ENCODE data around the gene ACRV1. TPM values are rescaled to one million over a fixed set of nuclear protein-coding genes. Genes with fewer than 3 reads are reported as not detected.

ACRV1 gene
- total RNA-seq, 1 donor, result not detected

DNA sequence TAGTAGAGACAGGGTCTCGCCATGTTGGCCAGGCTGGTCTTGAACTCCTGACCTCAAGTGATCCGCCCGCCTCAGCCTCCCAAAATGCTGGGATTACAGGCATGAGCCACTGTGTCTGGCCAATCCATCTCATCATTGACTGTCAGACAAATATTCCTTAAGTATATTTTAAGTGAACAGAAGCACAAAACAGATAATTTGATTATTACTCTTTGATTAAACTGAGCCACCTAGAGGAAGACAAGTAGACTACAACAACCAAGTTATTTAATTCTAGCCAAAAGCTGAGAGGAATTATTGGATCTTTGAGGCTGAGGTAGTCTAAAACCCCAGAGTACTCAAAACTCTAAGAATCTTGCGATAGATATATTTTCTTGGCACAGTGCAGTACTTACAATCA lies 1.2 kb downstream of the ACRV1 start:
- Histone ChIP-seq H3K27me3 (ENCODE audit: insufficient read depth, low read length) (no peaks in the 10 kb centered on the region), H3K9me3 (ENCODE audit: low read depth, low read length) (no peaks in the 10 kb centered on the region), H3K4me1 (ENCODE audit: insufficient read depth, low read length) (no peaks in the 10 kb centered on the region)

DNA sequence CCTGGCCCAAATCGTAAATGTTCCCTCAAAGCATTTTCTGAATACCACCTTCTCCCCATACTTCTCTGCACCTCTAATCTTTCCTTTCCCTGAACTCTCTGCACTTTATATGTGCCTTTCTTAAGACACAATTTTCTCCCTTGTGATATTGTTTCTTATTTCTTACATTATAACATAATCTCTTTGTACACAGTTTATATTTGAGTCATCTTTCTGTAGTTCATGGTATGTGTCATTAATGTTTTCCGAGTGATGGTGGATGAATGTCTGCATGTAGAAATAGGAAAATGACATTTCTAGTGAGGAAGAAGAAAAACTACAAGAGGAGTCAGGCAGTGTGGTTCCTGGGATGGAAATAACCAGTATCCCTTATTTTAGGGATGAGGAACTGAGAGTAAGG lies 5.5 kb downstream of the ACRV1 start:
- no peak overlapping the region for H3K4me3 ChIP-seq (ENCODE audit: low read length)
- H3K9me3 ChIP-seq (ENCODE audit: low read depth, low read length), result no peaks in the 10 kb centered on the region
- H3K27me3 ChIP-seq (ENCODE audit: insufficient read depth, low read length), result no peaks in the 10 kb centered on the region
- no peaks in the 10 kb centered on the region for H3K4me1 ChIP-seq (ENCODE audit: insufficient read depth, low read length)

More for the DNA sequence above, 1.2 kb downstream of the ACRV1 start:
- no peak overlapping the region for H3K4me3 ChIP-seq (ENCODE audit: low read length)

DNA sequence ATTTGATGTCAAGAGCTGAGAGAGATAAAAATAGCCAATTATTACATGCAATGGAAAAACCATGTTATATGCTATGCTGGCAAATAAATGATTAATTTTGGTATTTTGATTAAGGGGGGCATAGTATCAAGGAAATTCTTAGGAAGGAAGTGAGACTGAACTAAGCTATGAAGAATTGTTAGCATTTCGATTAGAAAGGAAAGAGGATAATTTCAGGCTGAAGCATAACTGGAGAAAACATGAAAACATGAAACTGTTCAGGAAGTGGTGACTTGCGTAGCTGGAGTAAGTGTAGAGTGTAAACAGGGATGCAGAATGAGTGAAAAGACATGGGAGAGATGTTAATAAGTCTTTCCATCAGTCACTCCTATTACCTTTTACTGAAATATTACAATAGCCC lies 6.4 kb downstream of the ACRV1 start:
- Histone ChIP-seq H3K4me1 (ENCODE audit: insufficient read depth, low read length) (no peaks in the 10 kb centered on the region), H3K9me3 (ENCODE audit: low read depth, low read length) (no peaks in the 10 kb centered on the region), H3K27me3 (ENCODE audit: insufficient read depth, low read length) (no peaks in the 10 kb centered on the region), H3K4me3 (ENCODE audit: low read length) (no peak overlapping the region)

DNA sequence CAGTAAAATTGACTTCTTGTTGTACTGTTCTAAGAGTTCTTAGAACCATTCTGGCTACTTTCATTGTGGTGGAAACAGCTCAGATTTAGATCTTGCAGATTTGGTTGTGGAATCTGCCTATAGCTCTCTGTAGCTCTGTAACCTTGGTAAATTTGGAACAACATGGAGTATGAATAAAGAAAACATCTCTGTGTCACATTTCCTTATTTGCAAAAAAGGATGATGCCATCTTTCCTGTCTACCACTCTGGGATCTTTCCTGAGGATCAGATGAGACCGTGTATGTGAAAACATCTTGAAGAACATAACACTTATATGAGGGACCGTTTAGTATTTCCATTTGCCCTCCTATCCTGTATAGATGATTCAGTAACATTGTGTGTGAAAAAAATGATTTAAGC lies 9.1 kb downstream of the ACRV1 start:
- H3K4me1 ChIP-seq (ENCODE audit: insufficient read depth, low read length), result no peaks in the 10 kb centered on the region
- H3K4me3 ChIP-seq (ENCODE audit: low read length), result no peak overlapping the region
- no peaks in the 10 kb centered on the region for H3K27me3 ChIP-seq (ENCODE audit: insufficient read depth, low read length)
- H3K9me3 ChIP-seq (ENCODE audit: low read depth, low read length), result peaks cover 1% of the 10 kb centered on the region

DNA sequence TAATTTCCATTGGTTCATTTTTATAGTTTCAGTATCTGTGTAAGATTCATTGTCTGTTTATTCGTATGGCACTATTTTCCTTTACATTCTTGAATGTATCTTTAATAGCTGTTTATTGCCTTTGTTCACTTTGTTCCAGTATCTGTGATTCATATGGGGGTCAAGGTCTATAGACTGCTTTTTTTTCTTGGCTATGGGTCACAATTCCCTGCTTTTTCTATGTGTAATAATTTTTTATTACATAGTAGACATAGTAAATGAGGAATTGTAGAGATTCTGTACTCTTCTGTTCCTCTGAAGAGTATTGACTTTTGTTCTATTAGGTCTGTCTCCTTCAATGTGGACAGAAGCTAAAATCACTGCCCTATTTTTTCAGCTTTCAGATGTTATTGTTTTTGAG lies 10.5 kb downstream of the ACRV1 start:
- H3K9me3 ChIP-seq (ENCODE audit: low read depth, low read length), result peaks cover 6% of the 10 kb centered on the region
- no peaks in the 10 kb centered on the region for H3K4me1 ChIP-seq (ENCODE audit: insufficient read depth, low read length)
- H3K4me3 ChIP-seq (ENCODE audit: low read length), result no peak overlapping the region
- no peaks in the 10 kb centered on the region for H3K27me3 ChIP-seq (ENCODE audit: insufficient read depth, low read length)

DNA sequence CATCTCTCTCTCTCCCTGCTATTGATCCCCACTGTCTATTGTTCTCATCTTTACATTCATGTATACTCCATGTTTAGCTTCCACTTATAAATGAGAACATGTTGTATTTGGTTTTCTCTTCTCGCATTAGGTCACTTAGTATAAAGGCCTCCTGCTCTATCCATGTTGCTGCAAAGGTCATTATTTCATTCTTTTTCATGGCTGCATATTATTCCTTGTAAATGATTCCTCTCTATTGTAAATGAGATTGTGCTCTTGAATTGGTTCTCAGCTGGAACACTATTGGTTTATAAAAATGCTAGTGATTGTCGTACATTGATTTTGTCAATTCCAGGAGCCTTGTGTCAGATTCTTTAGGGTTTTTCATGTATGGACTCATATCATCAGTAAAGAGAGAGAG lies 13.5 kb downstream of the ACRV1 start:
- Histone ChIP-seq H3K9me3 (ENCODE audit: low read depth, low read length) (peaks cover 11% of the 10 kb centered on the region), H3K4me1 (ENCODE audit: insufficient read depth, low read length) (no peaks in the 10 kb centered on the region), H3K4me3 (ENCODE audit: low read length) (no peak overlapping the region), H3K27me3 (ENCODE audit: insufficient read depth, low read length) (no peaks in the 10 kb centered on the region)

DNA sequence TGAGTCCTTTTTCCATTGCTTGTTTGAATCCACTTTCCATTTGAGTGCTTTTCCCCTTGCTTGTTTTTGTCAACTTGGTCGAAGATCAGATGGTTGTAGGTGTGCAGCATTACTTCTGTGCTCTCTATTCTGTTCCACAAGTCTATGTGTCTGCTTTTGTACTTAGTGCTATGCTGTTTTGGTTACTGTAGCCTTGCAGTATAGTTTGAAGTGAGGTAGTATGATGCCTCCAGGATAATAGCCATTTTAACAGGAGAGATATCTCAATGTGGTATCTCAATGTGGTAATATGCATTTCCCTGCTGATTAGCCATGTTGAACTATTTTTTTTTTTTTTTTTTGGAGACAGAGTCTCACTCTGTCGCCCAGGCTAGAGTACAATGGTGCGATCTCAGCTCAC lies 16.7 kb downstream of the ACRV1 start:
- Histone ChIP-seq H3K4me3 (ENCODE audit: low read length) (no peak overlapping the region), H3K4me1 (ENCODE audit: insufficient read depth, low read length) (no peaks in the 10 kb centered on the region), H3K9me3 (ENCODE audit: low read depth, low read length) (peaks cover 11% of the 10 kb centered on the region), H3K27me3 (ENCODE audit: insufficient read depth, low read length) (no peaks in the 10 kb centered on the region)

DNA sequence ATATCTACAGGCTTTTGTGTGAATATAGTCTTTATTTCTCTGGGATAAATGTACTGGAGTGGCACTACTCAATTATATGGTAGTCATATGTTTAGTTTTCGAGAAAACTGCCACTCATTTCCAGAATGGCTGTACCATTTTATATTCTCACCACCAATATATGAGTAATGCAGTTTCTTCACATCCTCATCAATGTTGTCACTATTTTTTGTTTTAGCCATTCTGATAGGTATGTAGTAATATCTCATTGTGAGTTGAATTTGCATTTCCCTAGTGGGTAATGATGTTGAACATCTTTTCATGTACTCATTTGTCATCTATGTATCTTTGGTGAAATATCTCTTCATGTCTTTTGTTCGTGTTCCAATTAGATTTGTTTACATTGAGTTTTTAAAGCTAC lies 18.0 kb downstream of the ACRV1 start:
- Histone ChIP-seq H3K4me3 (ENCODE audit: low read length) (no peak overlapping the region), H3K27me3 (ENCODE audit: insufficient read depth, low read length) (no peaks in the 10 kb centered on the region), H3K4me1 (ENCODE audit: insufficient read depth, low read length) (no peaks in the 10 kb centered on the region), H3K9me3 (ENCODE audit: low read depth, low read length) (peaks cover 11% of the 10 kb centered on the region)

DNA sequence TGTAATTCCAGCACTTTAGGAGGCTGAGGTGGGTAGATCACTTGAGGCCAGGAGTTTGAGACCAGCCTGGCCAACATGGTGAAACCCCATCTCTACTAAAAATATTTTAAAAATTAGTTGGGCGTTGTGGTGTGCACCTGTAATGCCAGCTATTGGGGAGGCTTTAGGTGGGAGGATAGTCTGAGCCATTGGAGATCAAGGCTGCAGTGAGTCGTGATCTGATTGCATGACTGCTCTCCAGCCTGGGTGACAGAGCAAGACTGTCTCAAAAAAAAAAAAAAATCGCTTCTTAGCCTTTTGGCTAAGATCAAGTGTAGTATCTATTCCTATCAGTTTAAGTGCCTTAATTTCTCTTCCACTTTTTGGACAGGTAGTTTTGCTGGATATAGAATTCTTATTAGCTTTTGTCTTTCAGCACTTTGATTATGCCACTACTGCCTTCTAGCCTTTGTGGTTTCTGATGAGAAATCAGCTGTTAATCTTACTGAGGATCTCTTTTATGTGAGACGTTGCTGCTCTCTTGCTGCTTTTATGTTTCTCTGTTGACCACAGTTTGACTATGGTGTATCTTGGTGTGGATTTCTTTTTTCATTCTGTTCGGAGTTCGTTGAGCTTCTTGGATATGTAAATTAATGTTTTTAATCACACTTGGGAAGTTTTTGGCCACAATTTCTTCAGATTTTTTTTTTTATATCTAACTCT lies 31.0 kb downstream of the ACRV1 start:
- Histone ChIP-seq H3K4me3 (ENCODE audit: low read length) (no peak overlapping the region), H3K4me1 (ENCODE audit: insufficient read depth, low read length) (no peaks in the 10 kb centered on the region), H3K27me3 (ENCODE audit: insufficient read depth, low read length) (no peaks in the 10 kb centered on the region), H3K9me3 (ENCODE audit: low read depth, low read length) (no peaks in the 10 kb centered on the region)

DNA sequence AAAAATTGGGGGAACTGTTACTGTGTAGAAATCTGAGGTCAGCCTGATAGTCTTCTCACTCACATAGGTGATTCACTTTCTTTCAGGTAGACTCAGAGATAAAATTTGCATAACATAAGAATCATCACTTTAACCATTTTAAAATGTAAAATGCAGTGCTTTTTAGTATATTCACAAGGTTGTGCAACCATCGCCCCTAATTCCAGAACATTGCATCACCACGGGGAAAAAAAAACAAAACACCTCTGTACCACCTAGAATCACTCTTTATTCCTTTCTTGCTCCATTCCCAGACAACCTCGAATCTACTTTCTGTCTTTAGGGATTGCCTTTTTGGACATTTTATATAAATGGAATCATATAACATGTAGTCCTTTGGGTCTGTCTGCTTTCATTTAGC lies 34.8 kb downstream of the ACRV1 start:
- H3K4me1 ChIP-seq (ENCODE audit: insufficient read depth, low read length), result no peaks in the 10 kb centered on the region
- H3K9me3 ChIP-seq (ENCODE audit: low read depth, low read length), result no peaks in the 10 kb centered on the region
- H3K27me3 ChIP-seq (ENCODE audit: insufficient read depth, low read length), result no peaks in the 10 kb centered on the region
- H3K4me3 ChIP-seq (ENCODE audit: low read length), result no peak overlapping the region

DNA sequence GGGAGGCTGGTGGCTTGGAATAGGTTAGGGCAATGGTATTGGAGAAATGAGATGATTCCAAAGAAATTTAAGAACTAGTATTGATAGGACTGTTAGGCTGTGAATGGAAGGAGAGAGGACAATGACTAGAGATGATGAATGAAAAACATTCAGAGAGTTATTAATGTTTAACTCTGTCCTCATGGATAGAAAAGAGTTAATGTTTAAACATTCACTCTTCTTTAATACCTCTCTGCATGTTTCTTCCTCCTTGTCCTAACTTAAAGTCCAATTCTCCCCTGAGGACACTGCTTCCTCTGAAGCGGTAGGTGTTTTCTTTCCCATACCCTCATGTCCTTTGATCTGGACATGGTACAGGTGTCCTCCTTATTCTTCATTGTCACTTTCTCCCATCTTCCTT lies 42.3 kb downstream of the ACRV1 start:
- Histone ChIP-seq H3K27me3 (ENCODE audit: insufficient read depth, low read length) (no peaks in the 10 kb centered on the region), H3K4me3 (ENCODE audit: low read length) (no peak overlapping the region), H3K4me1 (ENCODE audit: insufficient read depth, low read length) (no peaks in the 10 kb centered on the region), H3K9me3 (ENCODE audit: low read depth, low read length) (no peaks in the 10 kb centered on the region)

DNA sequence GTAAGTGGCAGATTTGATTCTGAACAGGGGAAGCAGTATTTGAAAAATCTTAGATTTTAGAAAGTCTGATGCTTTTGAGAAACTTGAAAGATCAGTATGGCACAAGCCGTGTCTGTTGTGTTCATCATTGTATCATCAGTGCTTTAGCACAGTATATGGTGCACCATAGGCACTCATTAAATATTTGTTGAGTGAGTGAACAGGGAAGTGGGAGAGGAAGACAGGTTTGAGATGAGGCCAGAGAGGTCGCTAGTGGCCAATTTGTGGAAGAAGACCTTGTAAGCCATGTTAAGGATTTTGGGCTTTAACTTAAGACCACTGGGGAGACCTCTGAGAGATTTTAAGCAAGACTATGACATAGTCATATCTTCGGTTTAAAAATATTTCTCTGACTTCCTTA lies 42.8 kb downstream of the ACRV1 start:
- H3K4me3 ChIP-seq (ENCODE audit: low read length), result no peak overlapping the region
- H3K9me3 ChIP-seq (ENCODE audit: low read depth, low read length), result no peaks in the 10 kb centered on the region
- H3K27me3 ChIP-seq (ENCODE audit: insufficient read depth, low read length), result no peaks in the 10 kb centered on the region
- H3K4me1 ChIP-seq (ENCODE audit: insufficient read depth, low read length), result no peaks in the 10 kb centered on the region

DNA sequence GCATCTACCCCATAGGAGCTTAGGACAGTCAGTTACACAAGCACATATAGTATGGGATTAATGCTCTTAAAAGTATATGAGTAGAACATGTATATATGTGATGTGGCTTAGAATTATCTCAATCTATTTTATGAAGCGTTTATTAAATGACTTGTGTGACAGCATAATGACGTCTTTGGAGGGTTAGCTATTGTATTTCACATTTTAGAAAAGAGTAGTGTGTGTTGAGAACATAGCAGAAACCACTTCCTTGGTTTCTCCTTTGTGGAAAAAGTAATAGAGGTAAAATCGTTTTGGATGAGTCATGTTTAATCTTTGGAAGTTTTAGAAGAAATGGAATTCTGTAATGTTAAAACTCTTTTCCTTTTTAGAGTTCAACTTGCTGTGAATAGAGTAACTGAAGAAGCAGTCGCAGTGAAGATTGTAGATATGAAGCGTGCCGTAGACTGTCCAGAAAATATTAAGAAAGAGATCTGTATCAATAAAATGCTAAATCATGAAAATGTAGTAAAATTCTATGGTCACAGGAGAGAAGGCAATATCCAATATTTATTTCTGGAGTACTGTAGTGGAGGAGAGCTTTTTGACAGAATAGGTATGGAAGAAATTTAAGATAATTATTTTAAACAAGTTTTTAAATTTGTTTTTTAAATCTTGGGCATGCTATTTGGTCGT lies 53.3 kb downstream of the ACRV1 start:
- Histone ChIP-seq H3K4me1 (ENCODE audit: insufficient read depth, low read length) (peaks cover 19% of the 10 kb centered on the region), H3K9me3 (ENCODE audit: low read depth, low read length) (no peaks in the 10 kb centered on the region), H3K27me3 (ENCODE audit: insufficient read depth, low read length) (no peaks in the 10 kb centered on the region), H3K4me3 (ENCODE audit: low read length) (no peak overlapping the region)

DNA sequence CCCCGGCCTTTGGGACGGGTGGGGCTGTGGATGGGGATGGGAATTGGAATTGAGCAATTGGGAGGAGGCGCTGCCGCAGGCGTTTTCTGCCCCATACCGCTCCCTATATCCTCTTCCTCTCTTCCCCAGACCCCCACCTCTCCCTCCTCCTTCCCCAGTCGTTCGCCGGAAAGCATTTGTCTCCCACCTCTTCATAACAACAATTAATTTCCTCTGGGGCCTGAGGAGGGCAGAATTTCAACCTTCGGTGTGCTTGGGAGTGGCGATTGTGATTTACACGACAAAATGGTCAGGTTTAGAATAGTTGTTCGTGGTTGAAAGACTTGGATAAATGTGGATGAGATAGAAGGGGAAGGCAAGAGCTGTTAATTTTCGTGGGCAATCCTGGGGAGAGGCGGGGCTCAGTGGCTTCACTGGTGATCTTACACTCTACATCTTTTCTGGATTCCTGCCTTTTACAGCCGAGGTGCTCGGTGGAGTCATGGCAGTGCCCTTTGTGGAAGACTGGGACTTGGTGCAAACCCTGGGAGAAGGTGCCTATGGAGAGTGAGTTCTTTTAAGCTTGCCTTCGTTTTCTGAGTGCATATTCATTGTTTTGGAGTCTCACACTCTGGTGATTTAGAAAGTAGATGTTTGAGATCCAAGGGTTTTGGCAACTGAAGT lies 54.2 kb downstream of the ACRV1 start:
- Histone ChIP-seq H3K27me3 (ENCODE audit: insufficient read depth, low read length) (no peaks in the 10 kb centered on the region), H3K4me1 (ENCODE audit: insufficient read depth, low read length) (peaks cover 19% of the 10 kb centered on the region), H3K9me3 (ENCODE audit: low read depth, low read length) (no peaks in the 10 kb centered on the region), H3K4me3 (ENCODE audit: low read length) (peak overlapping the region; percentile 58)

DNA sequence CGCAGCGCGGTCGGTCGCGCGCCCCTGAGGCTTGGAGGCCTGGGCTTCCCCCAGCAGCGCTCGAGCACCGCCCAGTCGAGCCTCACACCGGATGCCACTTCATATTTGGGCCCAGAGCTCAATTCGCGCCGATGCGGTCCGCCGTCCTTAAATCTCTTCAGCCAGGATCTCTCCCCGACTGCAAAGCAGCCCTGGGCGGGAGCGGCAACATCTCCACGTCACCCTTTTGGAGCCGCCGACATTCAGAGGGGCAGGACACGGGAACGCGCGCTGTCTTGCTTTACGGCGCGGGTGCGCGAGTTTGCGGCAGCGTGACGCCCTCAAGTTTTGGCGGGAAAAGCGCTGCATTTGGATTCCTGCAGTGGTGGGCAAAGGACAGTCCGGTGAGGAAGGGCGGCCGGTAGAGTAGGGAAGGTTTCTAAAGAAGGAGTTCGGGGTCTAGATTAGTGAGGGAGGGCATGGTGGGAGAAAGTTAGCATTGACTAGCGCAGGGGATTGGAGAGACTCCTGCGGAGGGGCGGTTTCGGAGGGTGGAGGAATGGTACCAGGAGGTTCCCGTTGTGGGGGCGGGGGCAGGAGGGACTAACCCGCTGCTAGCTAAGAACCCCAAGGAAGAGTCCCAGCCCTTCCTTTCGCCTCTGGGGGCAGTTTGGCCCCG lies 54.9 kb downstream of the ACRV1 start:
- peak overlapping the region; percentile 58 for H3K4me3 ChIP-seq (ENCODE audit: low read length)
- H3K4me1 ChIP-seq (ENCODE audit: insufficient read depth, low read length), result peaks cover 19% of the 10 kb centered on the region
- H3K9me3 ChIP-seq (ENCODE audit: low read depth, low read length), result no peaks in the 10 kb centered on the region
- H3K27me3 ChIP-seq (ENCODE audit: insufficient read depth, low read length), result no peaks in the 10 kb centered on the region

All from mononuclear cell (primary cell).